ENCODE results near the gene MYO16.

MYO16 gene

GRCh38 chr13:108667205-108667604 is 37.8 kb downstream of the MYO16 start:
- no peak for DNase-seq

- DNase-seq, result peak in 1 of 2 experiments; percentile 12
Observed at GRCh38 chr13:108669381-108669780, 40.0 kb downstream of the MYO16 start.

GRCh38 chr13:108674346-108674745 is 44.9 kb downstream of the MYO16 start:
- DNase-seq, result no peak

DNA sequence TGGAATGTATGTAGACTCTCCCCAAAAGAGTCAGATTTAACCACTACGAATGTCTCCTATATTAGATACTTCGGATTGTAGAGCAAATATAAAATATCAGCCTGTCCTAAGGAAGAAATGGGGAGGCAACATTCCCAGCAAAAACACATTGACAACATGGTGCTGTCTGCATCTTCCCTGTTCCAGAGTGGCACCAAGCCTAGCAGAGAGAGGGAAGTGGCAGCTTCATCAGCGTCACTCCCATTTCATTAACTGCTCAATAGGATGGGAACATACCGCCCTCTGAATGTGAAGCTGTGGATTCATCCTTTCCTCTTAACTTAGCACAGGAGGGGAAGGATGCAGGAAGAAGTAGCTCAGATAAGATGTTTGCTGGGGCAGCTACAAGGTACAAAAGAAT is 45.4 kb downstream of the MYO16 start:
- no peak for DNase-seq

DNA sequence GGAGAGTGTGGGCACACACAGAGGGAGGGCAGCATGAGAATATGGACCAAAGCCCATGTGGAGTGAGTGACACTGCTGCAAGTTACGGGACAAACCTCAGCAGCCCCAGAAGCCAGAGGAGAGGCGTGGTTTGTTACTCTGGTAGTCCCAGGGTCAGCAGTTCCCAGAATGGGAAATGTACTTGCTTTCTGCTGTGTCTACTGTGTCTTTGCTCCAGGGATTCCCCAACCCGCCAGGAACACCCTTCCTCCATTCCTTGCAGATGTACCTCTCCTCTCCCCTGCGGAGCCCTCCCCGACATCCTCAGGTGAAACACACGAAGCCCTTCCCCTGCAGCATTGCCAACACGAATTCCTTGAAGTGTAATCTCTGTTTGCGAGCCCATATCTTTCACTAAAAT is 47.2 kb downstream of the MYO16 start:
- DNase-seq, result no peak

- no peak for DNase-seq
Observed at GRCh38 chr13:108677806-108678205, 48.4 kb downstream of the MYO16 start.

DNA sequence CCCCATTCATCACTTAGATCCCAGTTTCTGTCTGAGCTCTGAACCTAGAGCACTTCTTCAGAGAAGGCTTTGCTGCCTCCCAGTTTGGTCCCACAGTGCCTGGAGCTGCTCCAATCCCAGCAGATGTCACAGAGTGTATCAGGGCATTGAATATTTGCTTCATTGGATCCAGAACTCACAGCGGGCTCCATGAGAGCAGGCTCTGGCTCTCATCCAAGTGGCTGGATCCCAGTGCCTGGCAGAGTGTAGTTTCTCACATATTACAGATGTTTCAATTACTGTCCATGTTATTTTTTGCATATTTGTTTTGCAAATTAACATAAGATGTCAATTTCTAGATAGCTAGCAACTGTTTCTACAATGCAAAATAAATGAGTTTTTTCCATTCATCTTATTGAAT is 50.6 kb downstream of the MYO16 start:
- no peak for DNase-seq

- DNase-seq, result no peak
Observed at GRCh38 chr13:108681986-108682575, 52.7 kb downstream of the MYO16 start.

GRCh38 chr13:108682714-108683113 is 53.3 kb downstream of the MYO16 start:
- DNase-seq, result no peak

DNA sequence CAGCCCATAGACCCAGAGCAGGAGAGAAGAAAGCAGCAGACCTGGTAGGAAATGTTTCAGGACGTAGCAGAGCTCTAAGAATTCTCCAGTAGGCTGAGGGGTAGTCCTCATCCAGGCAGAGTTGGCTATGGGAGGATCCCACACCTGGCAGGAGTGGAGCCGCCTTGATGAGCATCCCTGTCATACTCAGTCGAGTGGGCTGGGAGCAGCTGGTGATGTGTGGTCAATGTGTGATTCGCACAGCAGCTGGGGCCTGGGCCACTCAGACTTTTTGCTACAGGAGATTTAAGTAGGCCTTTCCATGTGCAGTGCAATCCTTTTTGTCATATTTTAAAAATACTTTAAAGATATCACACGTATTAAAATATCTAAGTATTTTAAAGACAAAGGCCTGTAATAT is 56.6 kb downstream of the MYO16 start:
- no peak for DNase-seq

GRCh38 chr13:108690726-108691125 is 61.3 kb downstream of the MYO16 start:
- DNase-seq, result no peak

GRCh38 chr13:108700422-108701170 is 71.2 kb downstream of the MYO16 start:
- no peak for DNase-seq

DNA sequence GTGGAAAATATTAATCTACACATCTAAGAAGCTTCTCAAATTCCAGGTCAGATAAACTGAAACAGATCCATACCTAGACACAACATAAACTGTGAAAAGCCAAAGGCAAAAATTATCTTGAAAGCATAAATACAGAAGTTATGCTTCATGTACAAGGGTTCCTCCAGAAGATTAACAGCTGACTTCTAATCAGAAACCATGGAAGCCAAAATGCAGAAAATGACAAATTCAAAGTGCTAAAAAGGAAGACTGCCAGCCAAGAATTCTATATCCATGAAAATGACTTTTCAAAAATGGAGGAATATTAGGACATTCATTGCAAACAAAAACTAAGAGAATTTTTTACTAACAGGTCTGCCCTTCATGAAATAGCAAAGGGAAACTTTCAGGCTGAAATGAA is 72.8 kb downstream of the MYO16 start:
- DNase-seq, result no peak

GRCh38 chr13:108705031-108705430 is 75.6 kb downstream of the MYO16 start:
- DNase-seq, result no peak

DNA sequence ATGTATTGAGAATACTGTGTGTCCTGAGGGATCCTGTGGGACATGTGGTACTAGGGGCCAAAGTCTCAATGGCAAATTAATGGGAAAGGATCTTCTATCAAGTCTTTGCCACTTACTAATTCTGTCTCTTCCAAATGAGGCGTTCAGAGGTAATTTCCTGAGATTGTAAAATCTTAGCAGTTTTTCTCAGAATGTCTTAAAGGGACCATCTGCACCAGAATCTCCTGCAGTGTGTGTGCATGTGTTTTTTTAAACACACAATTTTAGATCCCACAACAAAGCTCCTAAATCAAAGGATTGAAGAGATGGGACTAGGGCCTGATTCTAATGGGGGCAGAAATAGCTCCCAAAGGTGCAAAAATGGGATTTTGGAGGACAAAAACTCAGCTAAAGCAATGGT is 78.2 kb downstream of the MYO16 start:
- DNase-seq, result no peak

- DNase-seq, result no peak
Observed at GRCh38 chr13:108708921-108709320, 79.5 kb downstream of the MYO16 start.

- DNase-seq, result no peak
Observed at GRCh38 chr13:108711386-108711785, 82.0 kb downstream of the MYO16 start.

DNA sequence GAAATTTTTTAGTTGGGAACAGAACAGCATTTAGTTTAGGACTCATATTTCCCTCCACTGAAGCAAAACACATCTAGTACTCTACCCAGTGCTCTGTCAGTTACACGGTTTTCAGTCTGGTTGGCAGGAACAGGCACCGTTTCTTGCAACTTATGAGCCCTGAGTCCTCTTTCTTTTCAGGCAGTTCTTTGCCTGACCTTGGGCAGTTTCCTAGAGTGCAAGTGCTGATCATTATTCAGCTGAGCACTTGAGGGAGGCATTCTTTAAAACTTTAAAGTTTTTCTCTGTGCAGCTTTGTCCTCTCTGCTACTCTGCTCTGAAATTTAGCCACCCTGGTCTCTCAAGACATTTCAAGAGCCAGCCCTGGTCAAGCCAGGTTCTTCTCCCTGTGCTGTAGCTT is 96.1 kb downstream of the MYO16 start:
- no peak for DNase-seq

DNA sequence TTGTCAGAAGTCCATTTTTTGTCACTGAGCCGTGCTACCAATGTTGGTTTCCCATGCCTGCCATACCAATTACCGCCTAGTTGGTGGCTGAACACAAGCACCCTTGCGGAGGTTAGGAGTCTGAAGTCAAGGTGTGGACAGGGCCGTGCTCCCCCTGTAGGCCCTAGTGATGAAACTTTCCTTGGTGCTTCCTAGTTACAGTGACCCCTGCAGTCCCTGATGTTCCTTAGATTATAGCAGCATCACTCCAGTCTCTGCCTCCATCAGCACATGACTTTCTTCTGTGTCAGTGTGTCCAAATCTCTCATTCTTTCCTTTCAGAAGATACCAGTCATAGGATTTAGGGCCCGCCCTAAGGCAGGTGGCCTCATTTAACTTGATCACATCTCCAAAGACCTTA is 99.0 kb downstream of the MYO16 start:
- DNase-seq, result no peak

GRCh38 chr13:108733022-108733560 is 103.7 kb downstream of the MYO16 start:
- no peak for DNase-seq

DNA sequence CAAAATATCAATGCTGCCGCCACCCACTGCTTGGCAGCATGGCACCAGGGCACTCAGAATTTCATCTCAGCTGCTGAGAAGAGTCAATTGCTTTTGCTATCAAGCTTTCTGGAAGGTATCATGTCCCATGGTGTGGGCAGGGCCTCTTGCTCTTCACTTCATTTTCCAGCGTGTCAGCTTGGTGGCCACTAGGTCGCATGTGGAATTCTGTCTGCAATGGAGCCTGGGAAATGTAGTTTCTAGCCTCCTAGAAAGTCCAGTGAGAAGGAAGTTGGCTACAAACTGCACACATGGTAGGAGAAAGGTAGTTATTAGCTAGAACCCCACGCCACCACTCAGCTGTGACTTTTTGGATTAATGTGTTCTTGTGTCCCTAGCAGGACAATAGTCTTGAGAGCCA is 105.3 kb downstream of the MYO16 start:
- no peak for DNase-seq

- no peak for DNase-seq
Observed at GRCh38 chr13:108741930-108742329, 112.5 kb downstream of the MYO16 start.

GRCh38 chr13:108742701-108743451 is 113.5 kb downstream of the MYO16 start:
- no peak for DNase-seq

DNA sequence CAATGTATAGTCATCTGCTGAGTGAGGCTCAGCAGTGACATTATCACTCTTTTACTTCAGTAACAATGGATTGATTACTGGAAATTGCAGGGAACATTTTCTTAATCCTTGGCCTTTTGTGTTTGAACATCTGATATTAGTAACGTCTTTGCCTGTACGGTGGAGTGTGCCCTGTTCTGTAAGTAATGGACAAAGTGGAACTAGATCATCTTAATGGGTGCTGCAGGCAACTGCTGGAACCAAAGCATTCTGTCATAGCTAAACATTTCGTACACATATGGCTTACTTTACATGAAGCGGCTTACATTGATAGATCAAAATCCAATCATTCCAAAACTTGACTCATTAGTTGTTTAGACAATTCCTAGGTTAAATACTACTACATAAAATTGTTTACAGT is 114.1 kb downstream of the MYO16 start:
- DNase-seq, result no peak

All from NCI-H1930 (cell line).